Myometrial cell (primary cell): ENCODE measurements around the gene GDE1. TPM values are rescaled to one million over a fixed set of nuclear protein-coding genes. Genes with fewer than 3 reads are reported as not detected.

Experiments used
- total RNA-seq: library from RNA; depleted of rRNA; stranded (reverse); fragments of >200 nt; gene quantifications from 2 replicates; pipeline ENCODE4 v1.2.3, GENCODE V29; 2015

Gene GDE1
- total RNA-seq, result 55.6 and 61.9 TPM in 2 replicates

GRCh38 chr16:19521471-19522396, at the start of gene GDE1:
Gene GDE1, minus strand, starts transcription at chr16:19522098. Its CDS starts 134 bp downstream, at chr16:19521964.

DNA sequence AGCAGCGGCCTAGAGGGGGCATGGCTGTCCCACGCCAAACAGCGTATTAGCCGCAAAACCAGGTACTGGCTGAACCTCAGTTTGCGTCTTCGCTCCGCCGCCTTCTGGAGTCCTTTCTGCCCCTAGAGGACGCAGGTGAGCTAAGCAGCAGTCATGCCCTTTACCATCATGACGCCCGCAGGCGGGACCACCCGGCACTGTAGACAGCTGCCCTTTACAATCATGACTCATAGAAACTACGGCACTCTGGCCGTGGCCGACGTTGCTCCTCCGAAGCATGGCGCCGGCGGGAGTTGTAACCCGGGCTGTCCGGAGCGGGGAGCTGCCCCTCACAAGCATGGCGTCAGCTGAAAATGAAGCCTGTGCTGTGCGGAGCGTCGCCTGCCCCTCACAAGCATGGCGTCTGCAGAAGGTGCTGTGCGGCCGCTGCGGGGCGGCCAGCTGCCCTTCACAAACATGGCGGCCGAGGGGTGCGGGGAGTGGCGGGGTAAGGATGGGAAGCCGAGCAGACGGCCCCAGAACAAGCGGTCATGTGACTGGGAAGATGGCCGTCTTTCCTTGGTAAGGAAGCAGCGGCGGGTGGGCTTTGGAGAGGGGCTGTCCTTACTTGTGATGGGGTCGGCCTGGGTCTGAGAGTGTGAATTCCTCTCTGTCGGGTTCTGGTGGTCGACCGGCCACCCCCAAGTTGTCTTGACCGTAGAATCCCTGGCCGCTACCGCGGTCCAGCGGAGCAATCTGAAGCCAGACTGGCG, 33.5 kb upstream of the GDE1 start, which contains the start of gene VPS35L:
VPS35L (plus strand) TSS at position 518 of the 752 bp plus-strand sequence; CDS start at position 545, 27 bp downstream.

GRCh38 chr16:19523559-19524355, 1.9 kb upstream of the GDE1 start, which contains the start of gene CCP110:
Gene CCP110, plus strand, starts transcription at chr16:19523942. Its CDS starts 3,940 bp downstream, at chr16:19527882.

Other genes with a start within 250 kb of the GDE1 start
- gene CLEC19A, start 236.4 kb downstream of the GDE1 start, total RNA-seq, result not detected in 2 replicates
- not detected in 2 replicates for gene TMC5, start 104.2 kb downstream of the GDE1 start, total RNA-seq
- 6.3 and 8.0 TPM in 2 replicates for gene CCP110, start 1.8 kb upstream of the GDE1 start, total RNA-seq
- 41.8 and 48.4 TPM in 2 replicates for gene VPS35L, start 33.6 kb upstream of the GDE1 start, total RNA-seq
- 13.6 and 22.5 TPM in 2 replicates for gene KNOP1, start 196.1 kb upstream of the GDE1 start, total RNA-seq
- gene IQCK, start 196.2 kb upstream of the GDE1 start, total RNA-seq, result 17.9 and 24.5 TPM in 2 replicates